Chondrocyte (in vitro differentiated cells): ENCODE measurements around the gene TDRD12. TPM values are rescaled to one million over a fixed set of nuclear protein-coding genes. Genes with fewer than 3 reads are reported as not detected.
A peak's percentile ranks its signal among the peaks of the same experiment; 100 is the strongest.

Experiments used
- DNase-seq: peaks from one replicate; pipeline ENCODE4 v3.0.0; 2021; ENCODE audit warnings: mixed read lengths, low spot score
- H3K27ac Mint-ChIP-seq: one replicate; pipeline ENCODE4 v1.8.0; 2021; ENCODE audit warnings: mild to moderate bottlenecking, moderate library complexity, mixed read lengths; ENCODE audit not compliant: unreplicated experiment
- H3K27me3 Mint-ChIP-seq: 2 replicates; pipeline ENCODE4 v1.8.0; 2021; ENCODE audit warnings: low read depth, mixed read lengths
- H3K36me3 Mint-ChIP-seq: 2 replicates; pipeline ENCODE4 v1.8.0; 2021; ENCODE audit warnings: low read depth, mixed read lengths
- H3K4me1 Mint-ChIP-seq: 2 replicates; pipeline ENCODE4 v1.8.0; 2021; ENCODE audit warnings: low read depth, mild to moderate bottlenecking, mixed read lengths
- H3K4me3 Mint-ChIP-seq: one replicate; pipeline ENCODE4 v1.8.0; 2021; ENCODE audit warnings: mild to moderate bottlenecking, moderate library complexity, mixed read lengths; ENCODE audit not compliant: unreplicated experiment
- H3K9me3 Mint-ChIP-seq: 2 replicates; pipeline ENCODE4 v1.8.0; 2021; ENCODE audit warnings: low read depth, mixed read lengths
- total RNA-seq: library from RNA; stranded (reverse); gene quantifications from 3 replicates; pipeline ENCODE4 v1.2.1, GENCODE V29; 2021
- TF ChIP-seq, protein P1 (sequence below): fragments of 200-600 bp; sonication (generic); IDR thresholded peaks from 2 replicates; pipeline ENCODE4 v1.5.0; 2021; ENCODE audit warnings: antibody characterized with exemption, mild to moderate bottlenecking, moderate library complexity

The TDRD12 gene
- total RNA-seq, 1 donor from 2014 or later = 0.22 TPM

DNA sequence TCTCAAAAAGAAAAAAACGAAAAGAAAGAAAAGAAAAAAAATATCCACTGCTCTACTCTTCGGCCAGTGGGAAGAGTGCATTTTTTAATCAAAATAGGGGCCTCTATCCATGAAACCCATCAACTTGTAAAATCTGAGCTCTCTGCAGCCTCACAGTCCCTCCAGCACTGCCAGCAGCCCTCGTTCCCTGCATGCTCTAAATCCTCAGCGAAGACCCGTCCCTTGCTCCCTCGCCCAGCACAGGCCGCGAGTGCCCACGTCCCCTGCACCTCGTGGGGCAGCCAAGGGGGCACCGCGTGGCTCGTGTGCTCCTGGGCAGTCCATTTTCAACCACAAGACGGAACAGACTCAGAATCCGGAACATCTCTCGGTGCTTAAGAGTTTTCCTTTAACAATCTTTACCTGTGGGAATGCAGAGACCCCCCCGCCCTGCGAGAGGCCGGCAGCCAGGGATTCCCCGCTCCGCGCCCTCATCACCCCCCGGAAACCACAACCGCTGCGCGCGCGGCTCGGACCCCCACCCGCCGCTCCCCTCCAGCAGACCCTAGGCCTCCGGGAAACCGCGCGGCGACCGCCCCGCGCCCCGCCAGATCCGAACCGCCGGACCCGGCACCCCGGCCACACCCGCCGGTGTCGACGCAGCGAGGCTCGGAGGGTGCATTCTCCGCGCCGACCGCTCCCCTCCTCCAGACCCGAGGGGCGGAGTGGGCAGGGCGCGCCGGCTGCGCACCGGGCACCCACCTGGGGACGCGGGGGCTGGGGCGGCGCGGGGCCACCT, 45.2 kb upstream of the TDRD12 start:
- peak; percentile 75 for DNase-seq
- no peaks in the 10 kb centered on the region for H3K9me3 Mint-ChIP-seq

GRCh38 chr19:32674931-32675719, 44.4 kb upstream of the TDRD12 start, which contains the start of gene ANKRD27:
ANKRD27 (minus strand) TSS chr19:32675180; CDS start chr19:32659015, 16,165 bp downstream.
- TF ChIP-seq, protein P1, sequence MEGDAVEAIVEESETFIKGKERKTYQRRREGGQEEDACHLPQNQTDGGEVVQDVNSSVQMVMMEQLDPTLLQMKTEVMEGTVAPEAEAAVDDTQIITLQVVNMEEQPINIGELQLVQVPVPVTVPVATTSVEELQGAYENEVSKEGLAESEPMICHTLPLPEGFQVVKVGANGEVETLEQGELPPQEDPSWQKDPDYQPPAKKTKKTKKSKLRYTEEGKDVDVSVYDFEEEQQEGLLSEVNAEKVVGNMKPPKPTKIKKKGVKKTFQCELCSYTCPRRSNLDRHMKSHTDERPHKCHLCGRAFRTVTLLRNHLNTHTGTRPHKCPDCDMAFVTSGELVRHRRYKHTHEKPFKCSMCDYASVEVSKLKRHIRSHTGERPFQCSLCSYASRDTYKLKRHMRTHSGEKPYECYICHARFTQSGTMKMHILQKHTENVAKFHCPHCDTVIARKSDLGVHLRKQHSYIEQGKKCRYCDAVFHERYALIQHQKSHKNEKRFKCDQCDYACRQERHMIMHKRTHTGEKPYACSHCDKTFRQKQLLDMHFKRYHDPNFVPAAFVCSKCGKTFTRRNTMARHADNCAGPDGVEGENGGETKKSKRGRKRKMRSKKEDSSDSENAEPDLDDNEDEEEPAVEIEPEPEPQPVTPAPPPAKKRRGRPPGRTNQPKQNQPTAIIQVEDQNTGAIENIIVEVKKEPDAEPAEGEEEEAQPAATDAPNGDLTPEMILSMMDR = no peak
- Mint-ChIP-seq H3K4me1 (peaks cover 24% of the 10 kb centered on the region), H3K27ac (peak within 1 kb of the TSS; percentile 85), H3K9me3 (no peaks in the 10 kb centered on the region), H3K4me3 (peak within 1 kb of the TSS; percentile 95), H3K36me3 (no peaks in the 10 kb centered on the region), H3K27me3 (peaks cover 9% of the 10 kb centered on the region)
- DNase-seq = peak; percentile 99

More for the DNA sequence above, 45.2 kb upstream of the TDRD12 start:
- Mint-ChIP-seq H3K27ac (peak overlapping the region; percentile 85), H3K36me3 (no peaks in the 10 kb centered on the region), H3K27me3 (peaks cover 9% of the 10 kb centered on the region), H3K4me1 (peaks cover 30% of the 10 kb centered on the region), H3K4me3 (peak overlapping the region; percentile 95)
- TF ChIP-seq, protein P1 = no peak

DNA sequence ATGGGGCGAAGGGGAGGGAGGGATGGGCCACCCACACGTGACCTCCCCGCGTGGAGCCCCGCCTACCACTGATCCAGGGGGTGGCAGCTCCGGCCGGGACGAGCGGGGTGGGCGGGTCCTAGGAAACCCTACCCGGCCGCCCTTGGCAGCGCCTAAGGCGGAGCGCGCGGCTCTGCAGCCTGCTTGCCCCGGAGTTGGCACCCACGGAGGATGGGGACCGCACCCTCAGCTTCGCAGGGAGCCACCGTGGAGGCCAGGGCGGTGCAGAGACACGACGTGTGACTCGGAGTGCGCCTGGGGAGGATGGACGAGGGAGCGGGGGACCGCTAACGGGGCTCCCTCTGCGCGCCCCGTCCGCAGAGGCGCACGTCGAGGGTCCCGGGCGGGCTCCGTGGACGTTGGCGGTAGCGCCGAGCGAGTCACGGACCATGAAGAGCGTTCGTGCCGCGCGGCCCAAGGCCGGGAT, 43.8 kb upstream of the TDRD12 start, which contains the start of gene RGS9BP:
Gene RGS9BP (plus strand): TSS at position 129 of the 466 bp plus-strand sequence. CDS start 416 bp downstream, outside the sequence.
- H3K4me1 Mint-ChIP-seq = peaks cover 22% of the 10 kb centered on the region
- DNase-seq = peak; percentile 92
- TF ChIP-seq, protein P1 = no peak
- H3K27ac Mint-ChIP-seq = peak within 1 kb of the TSS; percentile 54
- no peaks in the 10 kb centered on the region for H3K9me3 Mint-ChIP-seq
- H3K4me3 Mint-ChIP-seq = peak within 1 kb of the TSS; percentile 72
- peaks cover 9% of the 10 kb centered on the region for H3K27me3 Mint-ChIP-seq
- H3K36me3 Mint-ChIP-seq = no peaks in the 10 kb centered on the region

DNA sequence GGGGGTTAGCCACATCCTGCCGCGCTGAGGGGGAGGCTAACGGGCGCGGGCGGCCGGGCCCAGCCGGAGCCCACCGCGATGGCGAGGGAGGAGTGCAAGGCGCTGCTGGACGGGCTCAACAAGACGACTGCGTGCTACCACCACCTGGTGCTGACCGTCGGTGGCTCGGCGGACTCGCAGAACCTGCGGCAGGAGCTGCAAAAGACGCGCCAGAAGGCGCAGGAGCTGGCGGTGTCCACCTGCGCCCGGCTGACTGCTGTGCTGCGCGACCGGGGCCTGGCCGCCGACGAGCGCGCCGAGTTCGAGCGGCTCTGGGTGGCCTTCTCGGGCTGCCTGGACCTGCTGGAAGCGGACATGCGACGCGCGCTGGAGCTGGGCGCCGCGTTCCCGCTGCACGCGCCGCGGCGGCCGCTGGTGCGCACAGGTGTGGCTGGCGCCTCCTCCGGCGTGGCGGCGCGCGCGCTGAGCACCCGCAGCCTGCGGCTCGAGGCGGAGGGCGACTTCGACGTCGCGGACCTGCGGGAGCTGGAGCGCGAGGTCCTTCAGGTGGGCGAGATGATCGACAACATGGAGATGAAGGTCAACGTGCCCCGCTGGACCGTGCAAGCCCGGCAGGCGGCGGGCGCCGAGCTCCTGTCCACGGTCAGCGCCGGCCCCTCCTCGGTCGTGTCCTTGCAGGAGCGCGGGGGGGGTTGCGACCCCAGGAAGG, 43.2 kb upstream of the TDRD12 start:
- no peaks in the 10 kb centered on the region for H3K36me3 Mint-ChIP-seq
- TF ChIP-seq, protein P1 = peak; percentile 16
- peaks cover 9% of the 10 kb centered on the region for H3K27me3 Mint-ChIP-seq
- no peak overlapping the region for H3K27ac Mint-ChIP-seq
- peak overlapping the region; percentile 72 for H3K4me3 Mint-ChIP-seq
- H3K9me3 Mint-ChIP-seq = no peaks in the 10 kb centered on the region
- peaks cover 22% of the 10 kb centered on the region for H3K4me1 Mint-ChIP-seq
- DNase-seq = peak; percentile 92
